ENCODE data around the gene ZNF575.
A peak's percentile ranks its signal among the peaks of the same experiment; 100 is the strongest.

ZNF575 gene

GRCh38 chr19:43524922-43525835 is 7.8 kb upstream of the ZNF575 start (continued):
- TF ChIP-seq EGR2 (tag by site-specific recombination; IDR thresholded peaks at IDR 0.05; ENCODE audit: low read depth) = peak; percentile 80
- no peak for TF ChIP-seq ZNF394 (tag by site-specific recombination; IDR thresholded peaks at IDR 0.05; ENCODE audit: borderline replicate concordance)
- TF ChIP-seq ZFP41 (tag by site-specific recombination; IDR thresholded peaks at IDR 0.05; ENCODE audit: borderline replicate concordance) = no peak
- no peak for TF ChIP-seq ZNF23 (tag by site-specific recombination; IDR thresholded peaks at IDR 0.05; ENCODE audit: borderline replicate concordance)
- no peak for TF ChIP-seq GLI2 (tag by site-specific recombination; IDR thresholded peaks at IDR 0.05; ENCODE audit: borderline replicate concordance, low read depth)
- TF ChIP-seq ZNF24 (tag by site-specific recombination; IDR thresholded peaks at IDR 0.05) = no peak
- no peak for TF ChIP-seq ZNF16 (tag by site-specific recombination; IDR thresholded peaks at IDR 0.05; ENCODE audit: low read depth)
- no peak for TF ChIP-seq GLI4 (tag by site-specific recombination; IDR thresholded peaks at IDR 0.05)
- no peak for TF ChIP-seq ZNF138 (tag by site-specific recombination; IDR thresholded peaks at IDR 0.05; ENCODE audit: borderline replicate concordance)
- no peak for TF ChIP-seq ZNF664 (tag by site-specific recombination; IDR thresholded peaks at IDR 0.05)
- no peak; the same call in 1 of the 2 replicates for TF ChIP-seq ZNF777 (tag by site-specific recombination; IDR thresholded peaks at IDR 0.05; ENCODE audit: borderline replicate concordance)
- no peak for TF ChIP-seq GLIS2 (tag by site-specific recombination; IDR thresholded peaks at IDR 0.05)
- TF ChIP-seq ZNF302 (tag by site-specific recombination; IDR thresholded peaks at IDR 0.05; ENCODE audit: low read depth) = no peak
- no peak for TF ChIP-seq ZNF518A (tag by site-specific recombination; conservative IDR thresholded peaks at IDR 0.05; ENCODE audit: low read depth)
- no peak for TF ChIP-seq ATF2 (tag by site-specific recombination; IDR thresholded peaks at IDR 0.05; ENCODE audit: low read depth)
- no peak for TF ChIP-seq AEBP2 (tag by site-specific recombination; IDR thresholded peaks at IDR 0.05; ENCODE audit: borderline replicate concordance)
- TF ChIP-seq ZNF280D (tag by site-specific recombination; IDR thresholded peaks at IDR 0.05) = no peak
- TF ChIP-seq ZSCAN30 (tag by site-specific recombination; IDR thresholded peaks at IDR 0.05) = no peak
- TF ChIP-seq ZNF514 (tag by site-specific recombination; IDR thresholded peaks at IDR 0.05) = no peak
- TF ChIP-seq ZNF214 (tag by site-specific recombination; IDR thresholded peaks at IDR 0.05; ENCODE audit: borderline replicate concordance) = no peak
- TF ChIP-seq SALL2 (tag by site-specific recombination; IDR thresholded peaks at IDR 0.05; ENCODE audit: borderline replicate concordance) = no peak
- no peak for TF ChIP-seq ZNF426 (tag by site-specific recombination; IDR thresholded peaks at IDR 0.05)
- peak; percentile 74 for TF ChIP-seq ZNF692 (tag by site-specific recombination; IDR thresholded peaks at IDR 0.05)
- TF ChIP-seq ZSCAN4 (tag by site-specific recombination; IDR thresholded peaks at IDR 0.05) = no peak

All from HEK293 (cell line).